Stomach (tissue), 9 donors: ENCODE measurements around the gene NUDC. TPM values are rescaled to one million over a fixed set of nuclear protein-coding genes. Genes with fewer than 3 reads are reported as not detected.

Source experiments
- DNase-seq, 2 donors: peaks; one replicate each; pipeline versions ENCODE4 v3.0.0 to v3.0.0-alpha.2; 2013 to 2019
- H3K27ac ChIP-seq, 5 donors: fragments of 200-600 bp in 4 of 5; sonication (generic) in 4 of 5; one replicate each; pipeline ENCODE4 v1.5.1; 2013 to 2019; ENCODE audit warnings: mild to moderate bottlenecking in 1 of 5, moderate library complexity in 1 of 5
- H3K27me3 ChIP-seq, 3 donors: fragments of 200-600 bp; sonication (generic); one replicate each; pipeline ENCODE4 v1.5.1; 2017 to 2019; ENCODE audit warnings: mixed run types in 1 of 3
- H3K36me3 ChIP-seq, 4 donors: fragments of 200-600 bp; sonication (generic); 1 replicate in 3 of 4; 2 replicates in 1 of 4; pipeline ENCODE4 v1.5.1; 2016 to 2019
- H3K4me1 ChIP-seq, 4 donors: fragments of 200-600 bp; sonication (generic); one replicate each; pipeline ENCODE4 v1.5.1; 2016 to 2019
- H3K4me3 ChIP-seq, 4 donors: fragments of 200-600 bp; sonication (generic) in 3 of 4; one replicate each; pipeline ENCODE4 v1.5.1; 2016 to 2019; ENCODE audit warnings: mild to moderate bottlenecking in 1 of 4
- H3K9me3 ChIP-seq, 4 donors: fragments of 200-600 bp; sonication (generic); one replicate each; pipeline ENCODE4 v1.5.1; 2016 to 2019
- CTCF ChIP-seq, 7 experiments: fragments of 450-650 bp in 4 of 7; fragments of 200-600 bp in 3 of 7; sonication (generic) in 3 of 7; IDR thresholded peaks; one replicate each; pipeline ENCODE4 v1.5.1; 2016 to 2019; ENCODE audit warnings: antibody characterized with exemption in 7 of 7, control low read depth in 2 of 7, mild to moderate bottlenecking in 1 of 7
- EP300 ChIP-seq: sonication (generic); formaldehyde crosslinking; IDR thresholded peaks from one replicate; pipeline ENCODE4 v1.6.1; 2017; ENCODE audit warnings: antibody characterized with exemption
- POLR2A ChIP-seq, 4 donors: fragments of 450-650 bp; IDR thresholded peaks; one replicate each; pipeline ENCODE4 v1.6.1; 2016; ENCODE audit warnings: antibody characterized with exemption in 4 of 4, control low read depth in 2 of 4, mild to moderate bottlenecking in 1 of 4, moderate library complexity in 1 of 4
- POLR2AphosphoS5 ChIP-seq, 3 donors: sonication (generic); formaldehyde crosslinking; IDR thresholded peaks; one replicate each; pipeline ENCODE4 v1.6.1; 2016; ENCODE audit warnings: antibody characterized with exemption in 3 of 3
- WGBS, 5 donors: extraction: QIAGEN DNeasy Blood & Tissue Kit in 3 of 5; methylation state at CpG; one replicate each; pipeline versions ENCODE4 v1.1.5 to v1.1.7; 2013 to 2018; 5-methylcytosine and 5-hydroxymethylcytosine counted together
- intact Hi-C: fragments of 100-400 bp; cut with DNase I; formaldehyde crosslinking; loops from one replicate; pipeline ENCODE4 v1.15.1; 2023; ENCODE audit warnings: low total_unique reads
- polyA plus RNA-seq, 3 donors: library from polyadenylated mRNA; stranded (reverse); fragments of 200-250 nt; gene quantifications; one replicate each; pipeline ENCODE4 v1.2.3, GENCODE V29; 2013
- total RNA-seq, 5 donors: library from RNA; depleted of rRNA; stranded (reverse); fragments of >200 nt; gene quantifications; one replicate each; pipeline versions ENCODE4 v1.1.0 to v1.2.3, GENCODE V29; 2014 to 2016
- donor health status: healthy with polysubstance abuse.
- donor health status: Bipolar disorder and iron deficiency.
- donor health status: healthy.

Gene NUDC
- total and polyA plus RNA-seq, 8 donors: 20.0 to 88.1 (median 47.1) TPM

- TF ChIP-seq CTCF (IDR thresholded peaks at IDR 0.05) (no peak), POLR2A (IDR thresholded peaks at IDR 0.05) (no peak), EP300 (no peak), POLR2AphosphoS5 (IDR thresholded peaks at IDR 0.05) (no peak)
- peak overlapping the region; percentile 85 to 90 (median 86) for H3K27ac ChIP-seq
- intact Hi-C loops: loop anchor here (10.0 kb wide), 1 partner anchor 50 kb away; no protein-coding TSS in a partner anchor
- H3K9me3 ChIP-seq: no peaks in the 10 kb centered on the region
- peaks cover 52 to 94% (median 75%) of the 10 kb centered on the region in 4 donors for H3K4me1 ChIP-seq
- peak in 1 of 2 donors; percentile 65 for DNase-seq
- WGBS, 5 donors: 25 to 40% (median 28%) methylated on average over 9 to 15 of the region's 15 CpGs
- peaks cover 0 to 9% (median 1%) of the 10 kb centered on the region in 4 donors for H3K36me3 ChIP-seq
- H3K27me3 ChIP-seq: peaks cover 0 to 52% (median 17%) of the 10 kb centered on the region in 3 donors
- H3K4me3 ChIP-seq: peak overlapping the region; percentile 82 to 94 (median 88)
Observed at GRCh38 chr1:26994787-26995517, 73.4 kb downstream of the NUDC start.

GRCh38 chr1:26996024-26996423, 74.5 kb downstream of the NUDC start:
- TF ChIP-seq POLR2AphosphoS5 (IDR thresholded peaks at IDR 0.05) (no peak), EP300 (no peak), CTCF (IDR thresholded peaks at IDR 0.05) (no peak), POLR2A (IDR thresholded peaks at IDR 0.05) (no peak)
- Histone ChIP-seq H3K27me3 (peaks cover 0 to 48% (median 17%) of the 10 kb centered on the region in 3 donors), H3K4me1 (peaks cover 60 to 94% (median 81%) of the 10 kb centered on the region in 4 donors), H3K9me3 (no peaks in the 10 kb centered on the region), H3K4me3 (peak overlapping the region; percentile 82 to 94 (median 88)), H3K36me3 (peaks cover 0 to 9% (median 2%) of the 10 kb centered on the region in 4 donors), H3K27ac (peak overlapping the region; percentile 16 to 90 (median 86))
- DNase-seq: peak in 1 of 2 donors; percentile 28
- WGBS, 5 donors: 17 to 74% (median 52%) methylated on average over 1 of the region's 1 CpG
- intact Hi-C loops: loop anchor here (10.0 kb wide), 1 partner anchor 49 kb away; no protein-coding TSS in a partner anchor

Other genes with a start within 250 kb of the NUDC start
- gene ARID1A, start 225.7 kb upstream of the NUDC start, total RNA-seq: 10 to 100 TPM; 42.9 to 74.2 (median 50.1) TPM
- 10 to 100 TPM in 2 of 3 donors, 1 to 10 TPM in 1; 9.9 to 10.8 (median 10.4) TPM for gene ARID1A, start 225.7 kb upstream of the NUDC start, polyA plus RNA-seq
- 10 to 100 TPM in 2 of 5 donors, 1 to 10 TPM in 1, under 1 TPM in 1, not detected in 1; 0.87 to 30.8 (median 8.7) TPM for gene PIGV, start 133.8 kb upstream of the NUDC start, total RNA-seq
- 1 to 10 TPM; 3.4 to 7.5 (median 6.4) TPM for gene PIGV, start 133.8 kb upstream of the NUDC start, polyA plus RNA-seq
- 10 to 100 TPM in 3 of 5 donors, 1 to 10 TPM in 2; 5.2 to 81.7 (median 13.3) TPM for gene ZDHHC18, start 95.1 kb upstream of the NUDC start, total RNA-seq
- 1 to 10 TPM; 6.3 to 9.0 (median 6.7) TPM for gene ZDHHC18, start 95.1 kb upstream of the NUDC start, polyA plus RNA-seq
- 100 to 1,000 TPM in 1 of 5 donors, 10 to 100 TPM in 4; 17.4 to 109 (median 78.1) TPM for gene SFN, start 58.6 kb upstream of the NUDC start, total RNA-seq
- 100 to 1,000 TPM in 2 of 3 donors, 10 to 100 TPM in 1; 77.6 to 410 (median 146) TPM for gene SFN, start 58.6 kb upstream of the NUDC start, polyA plus RNA-seq
- 10 to 100 TPM in 2 of 5 donors, 1 to 10 TPM in 3; 5.4 to 66.3 (median 9.9) TPM for gene GPN2, start 31.5 kb upstream of the NUDC start, total RNA-seq
- 10 to 100 TPM; 11.2 to 20.6 (median 15.6) TPM for gene GPN2, start 31.5 kb upstream of the NUDC start, polyA plus RNA-seq
- gene GPATCH3, start 21.3 kb upstream of the NUDC start, total RNA-seq: 10 to 100 TPM in 3 of 5 donors, 1 to 10 TPM in 2; 3.1 to 42.0 (median 10.3) TPM
- 10 to 100 TPM; 13.5 to 21.8 (median 18.3) TPM for gene GPATCH3, start 21.3 kb upstream of the NUDC start, polyA plus RNA-seq
- 10 to 100 TPM in 2 of 5 donors, 1 to 10 TPM in 1, not detected in 2; 8.3 to 31.2 (median 21.7) TPM for gene NR0B2, start 7.8 kb upstream of the NUDC start, total RNA-seq
- 10 to 100 TPM; 10.7 to 63.3 (median 39.1) TPM for gene NR0B2, start 7.8 kb upstream of the NUDC start, polyA plus RNA-seq
- 10 to 100 TPM in 2 of 5 donors, 1 to 10 TPM in 3; 2.9 to 21.6 (median 7.1) TPM for gene KDF1, start 38.7 kb downstream of the NUDC start, total RNA-seq
- 10 to 100 TPM; 13.6 to 15.3 (median 14.5) TPM for gene KDF1, start 38.7 kb downstream of the NUDC start, polyA plus RNA-seq
- 100 to 1,000 TPM in 1 of 5 donors, 10 to 100 TPM in 3, 1 to 10 TPM in 1; 1.7 to 188 (median 40.0) TPM for gene TRNP1, start 71.9 kb downstream of the NUDC start, total RNA-seq
- 100 to 1,000 TPM; 121 to 216 (median 183) TPM for gene TRNP1, start 71.9 kb downstream of the NUDC start, polyA plus RNA-seq
- gene TENT5B, start 91.1 kb downstream of the NUDC start, total RNA-seq: 10 to 100 TPM in 2 of 5 donors, 1 to 10 TPM in 3; 1.8 to 33.0 (median 5.5) TPM
- gene TENT5B, start 91.1 kb downstream of the NUDC start, polyA plus RNA-seq: 10 to 100 TPM in 1 of 3 donors, 1 to 10 TPM in 2; 1.7 to 27.5 (median 3.9) TPM
- 100 to 1,000 TPM in 1 of 5 donors, 10 to 100 TPM in 4; 25.7 to 132 (median 42.0) TPM for gene SLC9A1, start 233.4 kb downstream of the NUDC start, total RNA-seq
- gene SLC9A1, start 233.4 kb downstream of the NUDC start, polyA plus RNA-seq: 10 to 100 TPM; 16.3 to 27.6 (median 19.2) TPM